RPMI8226 (cell line): ENCODE data around the gene B3GNT4.
"Not testable (repeated sequence)": the region's sequence is repeated elsewhere in the genome, so short reads cannot be mapped to it uniquely, and the experiment has no call there.

Experiments
- DNase-seq: peaks from one replicate; pipeline ENCODE4 v3.0.0-alpha.2; 2015

Gene B3GNT4

DNA sequence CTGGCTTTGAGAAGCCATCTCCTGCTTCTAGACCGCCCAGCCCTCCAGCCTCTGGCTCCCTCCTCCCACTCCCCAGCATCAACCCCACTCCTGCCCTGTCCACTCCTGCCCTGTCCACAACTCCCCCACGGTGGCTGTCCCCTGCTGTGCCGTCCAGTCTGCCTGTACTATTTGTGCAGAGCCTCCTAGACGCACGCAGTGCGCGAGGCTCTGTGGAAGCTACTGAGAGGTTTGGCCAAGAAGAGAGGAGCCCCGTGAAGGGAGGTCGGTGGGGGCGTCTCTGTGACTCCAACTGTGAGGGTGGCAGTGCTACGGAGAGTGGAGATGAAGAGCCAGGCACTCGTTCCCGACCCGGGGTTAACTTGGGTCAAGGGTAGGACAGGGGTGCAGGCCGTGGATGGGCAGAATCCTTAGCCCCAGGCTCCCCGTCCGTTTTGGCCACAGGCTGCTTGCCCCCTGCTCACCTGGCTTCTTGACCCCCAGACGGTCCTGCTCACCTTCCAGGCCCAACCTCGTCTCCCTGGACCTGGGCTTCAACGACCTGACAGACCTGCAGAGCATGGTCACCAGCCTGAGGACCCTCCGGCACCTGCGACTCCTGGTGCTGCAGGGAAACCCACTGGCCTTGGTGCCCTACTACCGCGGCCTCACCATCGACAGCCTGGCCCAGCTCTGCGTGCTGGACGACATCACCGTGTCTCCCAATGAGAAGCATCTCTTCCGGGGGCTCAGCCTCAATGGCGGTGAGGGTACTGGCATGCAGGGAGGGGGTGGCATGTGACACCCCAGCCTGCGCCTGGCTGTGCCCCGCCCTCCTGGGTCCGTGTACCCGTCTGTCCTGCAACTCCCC lies 13.7 kb upstream of the B3GNT4 start:
- DNase-seq, result no peak

- DNase-seq, result peak; percentile 82
Observed at GRCh38 chr12:122190842-122191668, 12.5 kb upstream of the B3GNT4 start.

- no peak for DNase-seq
Observed at GRCh38 chr12:122192441-122192840, 11.1 kb upstream of the B3GNT4 start.

DNA sequence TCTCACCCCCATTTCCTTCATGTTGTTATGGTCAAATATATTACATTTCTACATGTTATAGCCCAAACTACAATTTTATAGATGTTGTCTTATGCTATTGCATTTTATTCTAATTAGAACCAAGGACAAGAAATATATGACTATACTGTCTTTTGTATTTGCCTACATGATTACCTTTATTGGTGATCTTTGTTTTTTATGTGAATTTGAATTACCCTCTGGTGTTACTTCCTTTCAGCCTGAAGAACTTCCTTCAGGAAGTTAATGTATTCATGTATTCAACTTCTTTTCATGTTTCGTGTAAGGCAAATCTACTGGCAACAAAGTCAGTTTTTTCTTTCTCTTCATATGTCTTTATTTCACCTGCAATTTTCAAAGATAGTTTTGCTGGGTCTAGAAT lies 8.7 kb upstream of the B3GNT4 start:
- DNase-seq, result no peak

GRCh38 chr12:122195405-122195804 lies 8.1 kb upstream of the B3GNT4 start:
- no peak for DNase-seq

GRCh38 chr12:122197612-122197966 lies 5.9 kb upstream of the B3GNT4 start:
- no peak for DNase-seq

DNA sequence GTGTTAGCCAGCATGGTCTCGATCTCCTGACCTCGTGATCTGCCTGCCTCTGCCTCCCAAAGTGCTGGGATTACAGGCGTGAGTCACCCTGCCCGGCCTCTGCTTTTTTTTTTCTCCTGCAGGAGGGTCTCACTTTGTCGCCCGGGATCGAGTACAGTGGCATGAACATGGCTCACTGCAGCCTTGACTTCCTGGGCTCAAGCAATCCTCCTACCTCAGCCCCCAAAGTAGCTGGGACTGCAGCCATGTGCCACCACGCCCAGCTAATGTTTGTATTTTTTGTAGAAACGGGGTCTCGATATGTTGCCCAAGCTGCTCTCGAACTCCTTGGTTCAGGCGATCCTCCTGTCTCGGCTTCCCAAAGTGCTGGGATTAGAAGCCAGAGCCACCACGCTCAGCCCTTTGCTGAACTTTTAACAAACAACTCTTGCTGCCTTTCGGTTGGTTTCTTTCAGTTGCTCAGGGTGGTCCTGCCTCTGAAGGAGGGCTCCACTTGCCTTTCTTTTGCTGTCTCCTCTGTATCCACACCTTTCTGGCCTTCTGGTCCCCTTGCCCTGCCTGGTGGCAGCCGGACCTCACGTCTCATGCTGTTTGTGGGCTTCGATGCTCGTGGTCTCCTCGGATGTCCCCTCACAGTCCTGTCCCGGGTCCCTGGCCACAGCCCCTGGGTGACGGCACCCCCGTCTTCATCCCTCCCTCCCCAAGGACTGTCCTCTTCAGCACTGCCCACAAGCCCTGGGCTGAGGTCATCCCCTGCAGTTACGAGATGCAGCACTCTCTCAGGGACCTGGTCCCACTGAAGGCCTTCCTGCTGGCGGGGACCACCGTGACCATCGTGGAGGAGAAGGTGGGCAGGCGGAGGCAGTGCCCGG lies 3.8 kb upstream of the B3GNT4 start:
- no peak for DNase-seq

- DNase-seq, result no peak
Observed at GRCh38 chr12:122200541-122201175, 2.9 kb upstream of the B3GNT4 start.

DNA sequence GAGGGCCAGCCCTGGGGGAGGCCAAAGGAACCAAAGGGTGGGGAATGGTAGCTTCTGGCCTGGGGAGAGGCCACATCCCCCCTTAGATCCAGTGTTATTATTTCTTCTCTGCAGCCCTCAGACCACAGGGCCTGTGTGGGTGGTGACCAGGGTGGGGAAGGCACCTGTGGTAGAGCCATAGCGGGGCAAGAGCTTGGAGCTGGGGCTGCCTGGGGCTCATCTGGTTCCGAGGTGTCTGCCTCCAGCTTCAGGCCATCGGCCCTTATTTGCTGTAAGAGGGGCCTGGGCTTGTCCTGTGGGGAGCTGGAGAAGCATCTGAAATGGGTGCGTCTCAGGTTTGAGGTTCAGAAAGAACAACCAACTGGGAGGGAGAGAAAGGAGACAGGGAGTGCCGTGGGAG lies 2.1 kb upstream of the B3GNT4 start:
- no peak for DNase-seq

GRCh38 chr12:122202017-122202416 lies 1.5 kb upstream of the B3GNT4 start:
- no peak for DNase-seq

DNA sequence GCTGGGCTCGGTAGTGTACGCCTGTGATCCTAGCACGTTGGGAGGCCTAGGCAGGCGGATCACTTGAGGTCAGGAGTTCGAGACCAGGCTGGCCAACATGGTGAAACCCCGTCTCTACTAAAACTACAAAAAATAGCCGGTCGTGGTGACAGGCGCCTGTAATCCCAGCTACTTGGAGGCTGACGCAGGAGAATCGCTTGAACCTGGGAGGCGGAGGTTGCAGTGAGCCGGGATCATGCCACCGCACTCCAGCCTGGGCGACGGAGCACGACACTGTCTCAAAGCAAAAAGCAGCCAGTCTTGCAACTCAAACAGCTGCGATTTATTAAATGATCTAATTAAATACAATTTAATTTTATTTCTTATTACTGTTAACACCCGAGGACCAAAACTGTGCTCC lies 698 bp upstream of the B3GNT4 start:
- DNase-seq, result not testable (repeated sequence)

- no peak for DNase-seq
Observed at GRCh38 chr12:122204167-122205052, 901 bp downstream of the B3GNT4 start.

DNA sequence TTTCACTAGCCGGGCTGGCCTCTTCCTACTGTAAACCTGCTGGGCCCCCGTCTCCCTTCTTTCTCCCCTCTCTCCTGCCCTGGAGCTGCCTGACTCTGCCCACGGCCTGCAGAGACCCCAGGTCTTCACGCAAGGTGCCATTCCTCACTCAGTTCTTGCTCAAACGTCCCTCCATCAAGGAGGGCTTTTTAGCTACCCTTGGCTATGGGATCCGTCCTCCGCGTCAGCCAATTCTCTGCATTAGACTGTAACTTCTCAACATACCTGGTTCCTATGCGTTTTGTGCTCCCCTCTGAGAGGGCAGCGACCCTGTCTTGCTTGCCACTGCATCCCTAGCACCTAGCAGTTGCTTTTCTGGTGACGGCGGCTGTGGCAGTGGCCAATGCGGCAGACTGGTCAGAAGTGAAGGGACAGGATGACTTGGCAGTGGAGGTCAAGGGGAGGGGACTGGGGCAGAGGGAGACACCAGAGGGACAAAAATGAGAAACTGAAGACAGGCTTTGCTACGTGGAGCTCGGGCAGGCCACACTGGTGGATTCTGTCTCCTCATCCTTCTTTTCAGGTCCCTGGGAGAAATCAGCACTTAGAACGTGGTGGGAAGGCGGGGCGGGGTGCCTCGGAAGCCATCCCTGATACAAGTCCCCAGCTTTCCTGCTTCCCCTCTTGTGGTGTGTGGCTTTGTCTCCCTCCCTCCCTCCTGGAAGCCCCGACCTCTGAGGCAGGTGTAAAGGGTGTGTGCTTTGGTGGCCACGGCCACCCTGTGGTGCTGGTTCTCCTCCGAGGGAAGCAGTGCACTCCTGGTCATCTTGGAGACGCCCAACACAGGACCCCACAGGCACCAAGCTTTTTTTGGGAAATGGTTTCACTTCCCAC lies 1.8 kb downstream of the B3GNT4 start:
- DNase-seq, result no peak

DNA sequence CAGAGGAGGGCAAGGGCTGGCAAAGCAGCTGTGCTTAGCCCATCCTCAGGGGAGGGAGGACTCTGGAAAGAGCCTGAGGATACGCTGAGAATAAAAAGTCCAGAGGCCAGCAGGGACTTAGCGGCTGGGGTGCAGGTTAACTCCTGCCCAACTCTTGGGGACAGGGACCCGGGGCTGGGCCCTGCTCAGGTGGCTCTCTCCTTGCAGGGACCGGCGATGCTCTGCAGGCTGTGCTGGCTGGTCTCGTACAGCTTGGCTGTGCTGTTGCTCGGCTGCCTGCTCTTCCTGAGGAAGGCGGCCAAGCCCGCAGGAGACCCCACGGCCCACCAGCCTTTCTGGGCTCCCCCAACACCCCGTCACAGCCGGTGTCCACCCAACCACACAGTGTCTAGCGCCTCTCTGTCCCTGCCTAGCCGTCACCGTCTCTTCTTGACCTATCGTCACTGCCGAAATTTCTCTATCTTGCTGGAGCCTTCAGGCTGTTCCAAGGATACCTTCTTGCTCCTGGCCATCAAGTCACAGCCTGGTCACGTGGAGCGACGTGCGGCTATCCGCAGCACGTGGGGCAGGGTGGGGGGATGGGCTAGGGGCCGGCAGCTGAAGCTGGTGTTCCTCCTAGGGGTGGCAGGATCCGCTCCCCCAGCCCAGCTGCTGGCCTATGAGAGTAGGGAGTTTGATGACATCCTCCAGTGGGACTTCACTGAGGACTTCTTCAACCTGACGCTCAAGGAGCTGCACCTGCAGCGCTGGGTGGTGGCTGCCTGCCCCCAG lies 2.8 kb downstream of the B3GNT4 start:
- DNase-seq, result no peak

DNA sequence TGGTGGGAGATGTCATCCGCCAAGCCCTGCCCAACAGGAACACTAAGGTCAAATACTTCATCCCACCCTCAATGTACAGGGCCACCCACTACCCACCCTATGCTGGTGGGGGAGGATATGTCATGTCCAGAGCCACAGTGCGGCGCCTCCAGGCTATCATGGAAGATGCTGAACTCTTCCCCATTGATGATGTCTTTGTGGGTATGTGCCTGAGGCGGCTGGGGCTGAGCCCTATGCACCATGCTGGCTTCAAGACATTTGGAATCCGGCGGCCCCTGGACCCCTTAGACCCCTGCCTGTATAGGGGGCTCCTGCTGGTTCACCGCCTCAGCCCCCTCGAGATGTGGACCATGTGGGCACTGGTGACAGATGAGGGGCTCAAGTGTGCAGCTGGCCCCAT lies 3.5 kb downstream of the B3GNT4 start:
- DNase-seq, result no peak

- DNase-seq, result no peak
Observed at GRCh38 chr12:122207391-122207790, 3.9 kb downstream of the B3GNT4 start.

DNA sequence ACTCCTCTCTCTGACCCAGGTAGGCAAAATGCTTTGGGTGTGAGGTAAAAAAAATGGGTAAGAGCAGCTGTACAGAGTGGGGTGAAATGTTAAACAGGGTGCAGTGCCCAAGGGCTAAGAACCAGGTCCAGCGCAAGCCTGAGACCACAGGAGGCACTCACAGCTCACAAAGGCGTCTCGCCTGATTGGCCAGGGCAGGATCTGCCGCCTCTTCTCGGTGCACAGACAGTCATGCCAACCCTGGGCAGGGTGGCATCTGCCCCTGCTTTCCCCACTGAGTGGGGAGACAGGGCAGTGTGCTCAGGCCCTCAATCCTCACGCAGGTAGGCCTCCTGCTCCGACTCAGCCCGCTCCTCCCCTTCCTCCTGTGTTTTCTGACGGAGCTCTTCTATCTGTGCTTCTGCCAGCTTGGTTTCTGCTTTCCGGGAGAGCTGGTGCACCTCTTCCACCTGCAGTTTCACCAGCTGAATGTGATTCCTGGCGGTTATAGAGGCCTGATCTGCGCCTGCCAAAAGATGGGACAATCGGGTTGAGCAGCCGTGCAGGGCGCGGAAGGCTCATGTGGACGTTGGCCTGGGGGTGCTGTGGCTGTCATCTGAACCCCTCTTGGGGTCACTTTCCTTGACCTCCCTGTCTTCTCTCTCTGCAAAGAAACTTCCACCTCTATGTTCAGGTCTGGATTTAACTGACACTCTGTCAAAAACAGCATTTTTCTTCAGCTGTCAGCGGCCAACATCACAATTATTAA lies 4.7 kb downstream of the B3GNT4 start:
- no peak for DNase-seq

GRCh38 chr12:122215771-122216170 lies 12.3 kb downstream of the B3GNT4 start:
- no peak for DNase-seq

GRCh38 chr12:122216445-122216844 lies 12.9 kb downstream of the B3GNT4 start:
- DNase-seq, result no peak
